ENCODE measurements around the gene RGL4.

RGL4 gene

GRCh38 chr22:23677701-23677995, 13.2 kb upstream of the RGL4 start:
- H3K4me3 ChIP-seq (ENCODE audit: low read depth, low read length): no peak overlapping the region
- no peak for TF ChIP-seq CTCF (IDR thresholded peaks at IDR 0.05; ENCODE audit: borderline replicate concordance, insufficient read depth, low read depth, low read length)

DNA sequence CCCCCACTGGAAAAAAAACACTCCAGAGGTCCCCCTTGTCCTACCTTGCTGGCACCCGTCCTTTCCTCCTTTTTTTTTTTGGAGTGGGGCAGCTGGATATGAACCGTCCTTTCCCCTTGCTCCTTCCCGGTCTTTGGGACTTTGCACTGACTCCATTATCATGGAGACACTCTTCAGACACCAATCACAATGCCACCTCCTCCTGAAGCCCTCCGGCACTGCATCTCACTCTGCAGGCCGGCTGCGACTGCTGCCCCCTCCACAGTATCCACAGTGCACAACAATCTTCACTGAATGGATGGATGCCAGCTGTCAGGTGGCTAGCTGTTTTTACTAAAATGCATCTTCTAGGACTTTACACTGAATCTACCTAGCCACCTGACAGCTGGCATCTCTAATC, 12.7 kb upstream of the RGL4 start:
- H3K4me3 ChIP-seq (ENCODE audit: low read depth, low read length): no peak overlapping the region
- TF ChIP-seq CTCF (IDR thresholded peaks at IDR 0.05; ENCODE audit: borderline replicate concordance, insufficient read depth, low read depth, low read length): no peak

GRCh38 chr22:23681026-23681809, 9.6 kb upstream of the RGL4 start:
- H3K4me3 ChIP-seq (ENCODE audit: low read depth, low read length): no peak overlapping the region
- no peak for TF ChIP-seq CTCF (IDR thresholded peaks at IDR 0.05; ENCODE audit: borderline replicate concordance, insufficient read depth, low read depth, low read length)

GRCh38 chr22:23682077-23682476, 8.7 kb upstream of the RGL4 start:
- H3K4me3 ChIP-seq (ENCODE audit: low read depth, low read length): no peak overlapping the region
- no peak for TF ChIP-seq CTCF (IDR thresholded peaks at IDR 0.05; ENCODE audit: borderline replicate concordance, insufficient read depth, low read depth, low read length)

- no peak for TF ChIP-seq CTCF (IDR thresholded peaks at IDR 0.05; ENCODE audit: borderline replicate concordance, insufficient read depth, low read depth, low read length)
- H3K4me3 ChIP-seq (ENCODE audit: low read depth, low read length): no peak overlapping the region
Observed at GRCh38 chr22:23682827-23683355, 7.9 kb upstream of the RGL4 start.

DNA sequence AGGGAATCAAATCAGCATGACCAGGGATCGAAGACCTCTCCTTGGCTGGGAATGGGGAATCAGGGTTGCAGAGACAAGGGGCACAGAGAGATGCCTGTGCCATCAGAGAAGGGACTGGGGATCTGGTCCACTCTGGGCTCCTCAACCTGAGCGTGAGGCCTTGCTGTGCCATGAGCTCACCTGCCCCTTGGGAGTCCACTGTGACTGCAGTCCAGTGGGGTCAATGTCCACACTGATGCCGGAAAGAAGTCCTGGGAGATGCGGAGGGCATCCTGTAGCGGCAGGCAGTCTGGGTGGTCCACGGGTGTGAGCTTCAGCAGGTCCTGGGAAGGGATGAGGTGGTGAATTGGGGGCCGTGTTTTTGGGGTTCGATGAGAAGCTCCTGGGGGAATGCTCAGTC, 7.3 kb upstream of the RGL4 start:
- no peak for TF ChIP-seq CTCF (IDR thresholded peaks at IDR 0.05; ENCODE audit: borderline replicate concordance, insufficient read depth, low read depth, low read length)
- H3K4me3 ChIP-seq (ENCODE audit: low read depth, low read length): no peak overlapping the region

GRCh38 chr22:23684026-23684425, 6.8 kb upstream of the RGL4 start:
- TF ChIP-seq CTCF (IDR thresholded peaks at IDR 0.05; ENCODE audit: borderline replicate concordance, insufficient read depth, low read depth, low read length): no peak
- H3K4me3 ChIP-seq (ENCODE audit: low read depth, low read length): no peak overlapping the region
